PC-9 (cell line): ENCODE data around the gene IL1RAP.

ENCODE experiments used
- CTCF ChIP-seq: fragments of 200-600 bp; sonication (generic); conservative IDR thresholded peaks from 2 replicates; pipeline ENCODE4 v1.6.1; 2017; ENCODE audit warnings: mixed run types, antibody characterized with exemption, mild to moderate bottlenecking, moderate library complexity
- EZH2 ChIP-seq: fragments of 200-600 bp; sonication (generic); IDR thresholded peaks from 2 replicates; pipeline ENCODE4 v1.8.0; 2017; ENCODE audit warnings: antibody characterized with exemption, low read depth

GRCh38 chr3:190541008-190541407 lies 27.1 kb downstream of the IL1RAP start:
- TF ChIP-seq CTCF = no peak
- TF ChIP-seq EZH2 = no peak
